ENCODE data around the gene CNGA3.
"Not testable (repeated sequence)": the region's sequence is repeated elsewhere in the genome, so short reads cannot be mapped to it uniquely, and the experiment has no call there.

CNGA3 gene

GRCh38 chr2:98399140-98399539 is 52.9 kb downstream of the CNGA3 start:
- DNase-seq (ENCODE audit: low read depth, low spot score) = no peak

GRCh38 chr2:98403878-98404277 is 57.6 kb downstream of the CNGA3 start:
- no peak for DNase-seq (ENCODE audit: low read depth, low spot score)

GRCh38 chr2:98404556-98405250 is 58.4 kb downstream of the CNGA3 start:
- no peak for DNase-seq (ENCODE audit: low read depth, low spot score)

GRCh38 chr2:98405301-98405700 is 59.0 kb downstream of the CNGA3 start:
- no peak for DNase-seq (ENCODE audit: low read depth, low spot score)

- no peak for DNase-seq (ENCODE audit: low read depth, low spot score)
Observed at GRCh38 chr2:98408155-98408554, 61.9 kb downstream of the CNGA3 start.

GRCh38 chr2:98412751-98413458 is 66.6 kb downstream of the CNGA3 start:
- DNase-seq (ENCODE audit: low read depth, low spot score) = no peak

GRCh38 chr2:98414246-98414645 is 68.0 kb downstream of the CNGA3 start:
- DNase-seq (ENCODE audit: low read depth, low spot score) = not testable (repeated sequence)

GRCh38 chr2:98415719-98416248 is 69.5 kb downstream of the CNGA3 start:
- not testable (repeated sequence) for DNase-seq (ENCODE audit: low read depth, low spot score)

GRCh38 chr2:98416383-98417159 is 70.3 kb downstream of the CNGA3 start:
- DNase-seq (ENCODE audit: low read depth, low spot score) = no peak

- DNase-seq (ENCODE audit: low read depth, low spot score) = no peak
Observed at GRCh38 chr2:98419544-98419943, 73.3 kb downstream of the CNGA3 start.

- DNase-seq (ENCODE audit: low read depth, low spot score) = no peak
Observed at GRCh38 chr2:98419977-98420725, 73.9 kb downstream of the CNGA3 start.

GRCh38 chr2:98422449-98422848 is 76.2 kb downstream of the CNGA3 start:
- DNase-seq (ENCODE audit: low read depth, low spot score) = no peak

- no peak for DNase-seq (ENCODE audit: low read depth, low spot score)
Observed at GRCh38 chr2:98426771-98427170, 80.5 kb downstream of the CNGA3 start.

- DNase-seq (ENCODE audit: low read depth, low spot score) = no peak
Observed at GRCh38 chr2:98432145-98432544, 85.9 kb downstream of the CNGA3 start.

- DNase-seq (ENCODE audit: low read depth, low spot score) = no peak
Observed at GRCh38 chr2:98433363-98433964, 87.2 kb downstream of the CNGA3 start.

GRCh38 chr2:98434492-98434891 is 88.2 kb downstream of the CNGA3 start:
- no peak for DNase-seq (ENCODE audit: low read depth, low spot score)

GRCh38 chr2:98435670-98436069 is 89.4 kb downstream of the CNGA3 start:
- DNase-seq (ENCODE audit: low read depth, low spot score) = not testable (repeated sequence)

GRCh38 chr2:98436734-98437133 is 90.5 kb downstream of the CNGA3 start:
- DNase-seq (ENCODE audit: low read depth, low spot score) = no peak

GRCh38 chr2:98438190-98439133 is 92.2 kb downstream of the CNGA3 start:
- no peak for DNase-seq (ENCODE audit: low read depth, low spot score)
